Transverse colon (tissue), 4 donors: ENCODE results near the gene SLC7A6OS.

Source experiments
- CTCF ChIP-seq, 5 experiments: fragments of 200-600 bp in 3 of 5; fragments of 450-650 bp in 2 of 5; sonication (generic) in 3 of 5; IDR thresholded peaks; 1 replicate in 2 of 5; 2 replicates in 3 of 5; pipeline ENCODE4 v1.5.1; 2016 to 2017; ENCODE audit warnings: antibody characterized with exemption in 5 of 5, inconsistent platforms in 3 of 5, mild to moderate bottlenecking in 2 of 5, moderate library complexity in 1 of 5
- EP300 ChIP-seq: sonication (generic); formaldehyde crosslinking; IDR thresholded peaks from one replicate; pipeline ENCODE4 v1.6.1; 2017; ENCODE audit warnings: antibody characterized with exemption, low read depth
- POLR2AphosphoS5 ChIP-seq, 3 donors: sonication (generic); formaldehyde crosslinking; IDR thresholded peaks; one replicate each; pipeline ENCODE4 v1.6.1; 2016; ENCODE audit warnings: antibody characterized with exemption in 3 of 3

DNA sequence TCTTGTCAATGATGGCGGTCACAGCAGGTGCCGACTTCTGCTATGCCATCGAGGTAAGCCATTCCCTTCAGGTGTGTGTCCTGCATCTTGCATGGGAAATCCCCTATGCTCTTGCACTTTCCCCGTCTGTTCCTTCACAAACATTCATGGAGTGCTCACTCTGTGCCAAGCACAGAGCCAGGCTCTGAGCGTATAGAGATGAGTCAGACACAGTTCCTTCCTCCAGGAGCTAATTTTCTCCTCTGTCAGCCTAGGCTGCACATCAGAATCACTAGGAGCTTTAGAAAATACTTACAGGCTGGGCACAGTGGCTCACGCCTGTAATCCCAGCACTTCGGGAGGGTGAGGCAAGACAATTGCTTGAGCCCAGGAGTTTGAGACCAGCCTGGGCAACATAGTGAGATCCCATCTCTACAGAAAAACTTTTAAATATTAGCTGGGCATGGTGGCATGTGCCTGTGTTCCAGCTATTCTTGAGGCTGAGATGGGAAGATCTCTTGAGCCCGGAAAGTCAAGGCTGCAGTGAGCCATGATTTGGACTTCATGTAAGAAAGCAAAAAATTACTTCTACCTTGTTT is 14.1 kb upstream of the SLC7A6OS start:
- no peak for TF ChIP-seq EP300
- no peak for TF ChIP-seq CTCF (IDR thresholded peaks at IDR 0.05)
- no peak for TF ChIP-seq POLR2AphosphoS5 (IDR thresholded peaks at IDR 0.05)
